Trophoblast cell (in vitro differentiated cells and primary cell): ENCODE data around the gene CCDC106.

Experiments
- DNase-seq, 2 donors: peaks; one replicate each; pipeline ENCODE4 v3.0.0-alpha.2; 2016
- H2AFZ ChIP-seq: 2 replicates; pipeline ENCODE4 v1.6.1; 2013; ENCODE audit warnings: low read length, moderate library complexity, mild to moderate bottlenecking; ENCODE audit not compliant: insufficient read depth, poor library complexity
- H2AK5ac ChIP-seq: 2 replicates; pipeline ENCODE4 v1.6.1; 2013; ENCODE audit warnings: mild to moderate bottlenecking, low read length
- H2BK120ac ChIP-seq: 2 replicates; pipeline ENCODE4 v1.6.1; 2013; ENCODE audit warnings: low read length, mild to moderate bottlenecking, moderate library complexity; ENCODE audit not compliant: insufficient read depth, poor library complexity
- H2BK12ac ChIP-seq: 2 replicates; pipeline ENCODE4 v1.6.1; 2013; ENCODE audit warnings: mild to moderate bottlenecking, low read length, moderate library complexity
- H2BK5ac ChIP-seq: 2 replicates; pipeline ENCODE4 v1.6.1; 2013; ENCODE audit warnings: low read length, low read depth, moderate library complexity, mild to moderate bottlenecking; ENCODE audit not compliant: poor library complexity
- H3K14ac ChIP-seq: 2 replicates; pipeline ENCODE4 v1.6.1; 2013; ENCODE audit warnings: mild to moderate bottlenecking, low read length
- H3K18ac ChIP-seq: 2 replicates; pipeline ENCODE4 v1.6.1; 2013; ENCODE audit warnings: mild to moderate bottlenecking, low read length
- H3K23ac ChIP-seq: 2 replicates; pipeline ENCODE4 v1.6.1; 2013; ENCODE audit warnings: low read length
- H3K27ac ChIP-seq: 2 replicates; pipeline ENCODE4 v1.5.1; 2013; ENCODE audit warnings: low read depth, mild to moderate bottlenecking, inconsistent platforms, low read length, moderate library complexity
- H3K27me3 ChIP-seq: 2 replicates; pipeline ENCODE4 v1.6.1; 2013; ENCODE audit warnings: inconsistent platforms, mild to moderate bottlenecking, low read length, moderate library complexity; ENCODE audit not compliant: insufficient read depth
- H3K36me3 ChIP-seq, 2 experiments: 1 replicate in 1 of 2; 2 replicates in 1 of 2; pipeline ENCODE4 v1.6.1; 2013; ENCODE audit warnings: low read length in 2 of 2, mild to moderate bottlenecking in 2 of 2, moderate library complexity in 1 of 2; ENCODE audit not compliant: insufficient read depth in 2 of 2, control insufficient read depth in 1 of 2
- H3K4ac ChIP-seq: 2 replicates; pipeline ENCODE4 v1.6.1; 2013; ENCODE audit warnings: low read depth, mild to moderate bottlenecking, low read length, moderate library complexity
- H3K4me1 ChIP-seq, 2 experiments: 1 replicate in 1 of 2; 2 replicates in 1 of 2; pipeline ENCODE4 v1.6.1; 2013; ENCODE audit warnings: low read length in 2 of 2, mild to moderate bottlenecking in 2 of 2, moderate library complexity in 1 of 2; ENCODE audit not compliant: insufficient read depth in 2 of 2, control insufficient read depth in 1 of 2
- H3K4me2 ChIP-seq: 2 replicates; pipeline ENCODE4 v1.6.1; 2013; ENCODE audit warnings: inconsistent platforms, mild to moderate bottlenecking, low read length, moderate library complexity
- H3K4me3 ChIP-seq: 2 replicates; pipeline ENCODE4 v1.5.1; 2013; ENCODE audit warnings: mild to moderate bottlenecking, low read depth, low read length, inconsistent platforms
- H3K79me1 ChIP-seq: one replicate; pipeline ENCODE4 v1.6.1; 2013; ENCODE audit warnings: low read length
- H3K79me2 ChIP-seq: 2 replicates; pipeline ENCODE4 v1.6.1; 2013; ENCODE audit warnings: low read length, mild to moderate bottlenecking; ENCODE audit not compliant: control insufficient read depth, insufficient read depth, poor library complexity
- H3K9ac ChIP-seq: 2 replicates; pipeline ENCODE4 v1.6.1; 2013; ENCODE audit warnings: mild to moderate bottlenecking, low read length
- H3K9me3 ChIP-seq: 2 replicates; pipeline ENCODE4 v1.6.1; 2013; ENCODE audit warnings: low read depth, mild to moderate bottlenecking, control low read depth, inconsistent platforms, low read length; ENCODE audit not compliant: insufficient read depth
- H4K12ac ChIP-seq: 2 replicates; pipeline ENCODE4 v1.6.1; 2013; ENCODE audit warnings: low read depth, mild to moderate bottlenecking, low read length, moderate library complexity
- H4K8ac ChIP-seq: 2 replicates; pipeline ENCODE4 v1.6.1; 2013; ENCODE audit warnings: low read depth, mild to moderate bottlenecking, low read length, moderate library complexity
- H4K91ac ChIP-seq: one replicate; pipeline ENCODE4 v1.6.1; 2013; ENCODE audit warnings: low read depth, mild to moderate bottlenecking, low read length, moderate library complexity
- WGBS: extraction: QIAGEN DNeasy Blood & Tissue Kit; methylation state at CpG from one replicate; pipeline ENCODE4 v1.1.7; 2013; ENCODE audit warnings: missing lambda C conversion rate; ENCODE audit not compliant: insufficient read length, insufficient coverage; ENCODE audit errors: extremely low coverage; 5-methylcytosine and 5-hydroxymethylcytosine counted together

Gene CCDC106

GRCh38 chr19:55622242-55622969 lies 25.6 kb upstream of the CCDC106 start:
- H3K79me2 ChIP-seq: peaks cover 5% of the 10 kb centered on the region
- DNase-seq: no peak
- no peak overlapping the region for H3K27ac ChIP-seq
- H4K91ac ChIP-seq: no peak overlapping the region
- no peak overlapping the region for H2BK120ac ChIP-seq
- peaks cover 5% of the 10 kb centered on the region for H3K79me1 ChIP-seq
- H4K12ac ChIP-seq: no peak overlapping the region
- no peak overlapping the region for H2BK5ac ChIP-seq
- H3K4me3 ChIP-seq: no peak overlapping the region
- no peak overlapping the region for H3K14ac ChIP-seq
- no peak overlapping the region for H4K8ac ChIP-seq
- H3K23ac ChIP-seq: no peak overlapping the region
- peaks cover 7% of the 10 kb centered on the region for H3K9me3 ChIP-seq
- no peak overlapping the region for H2AFZ ChIP-seq
- H3K9ac ChIP-seq: no peak overlapping the region
- H3K4me2 ChIP-seq: no peak overlapping the region
- WGBS: no CpG with 5 or more reads among the region's 40 CpGs
- H3K27me3 ChIP-seq: no peaks in the 10 kb centered on the region
- no peak overlapping the region for H2AK5ac ChIP-seq
- peaks cover 12 to 19% of the 10 kb centered on the region in 2 experiments for H3K36me3 ChIP-seq
- H3K4ac ChIP-seq: no peak overlapping the region
- no peak overlapping the region for H3K18ac ChIP-seq
- H3K4me1 ChIP-seq: peaks cover 3% of the 10 kb centered on the region in 2 experiments
- H2BK12ac ChIP-seq: no peak overlapping the region

DNA sequence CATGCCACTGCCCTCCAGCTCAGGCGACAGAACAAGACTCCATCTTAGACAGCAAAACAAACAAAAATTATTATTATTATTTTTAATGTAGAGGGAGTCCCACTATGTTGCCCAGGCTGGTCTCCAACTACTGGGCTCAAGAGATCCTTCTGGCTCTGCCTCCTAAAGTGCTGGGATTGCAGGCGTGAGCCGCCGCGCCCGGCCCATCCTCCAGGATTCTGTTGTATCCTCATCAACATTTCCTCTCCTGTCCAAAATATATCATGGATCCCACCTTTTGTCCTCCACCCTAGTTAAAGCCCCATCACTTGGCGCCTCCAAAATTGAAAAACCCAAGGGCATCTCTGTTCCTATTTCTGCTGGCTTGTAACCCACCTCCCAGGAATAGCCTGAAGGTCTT lies 24.9 kb upstream of the CCDC106 start:
- Histone ChIP-seq H3K4me1 (peaks cover 3% of the 10 kb centered on the region in 2 experiments), H3K79me2 (peaks cover 5% of the 10 kb centered on the region), H4K12ac (no peak overlapping the region), H3K14ac (no peak overlapping the region), H4K8ac (no peak overlapping the region), H3K27ac (no peak overlapping the region), H2AK5ac (no peak overlapping the region), H2AFZ (no peak overlapping the region), H3K9me3 (peaks cover 7% of the 10 kb centered on the region), H2BK12ac (no peak overlapping the region), H3K79me1 (peaks cover 5% of the 10 kb centered on the region), H3K36me3 (peaks cover 10 to 15% of the 10 kb centered on the region in 2 experiments), H2BK5ac (no peak overlapping the region), H3K18ac (no peak overlapping the region), H3K23ac (no peak overlapping the region), H2BK120ac (no peak overlapping the region), H3K27me3 (no peaks in the 10 kb centered on the region), H3K4ac (no peak overlapping the region), H3K4me3 (no peak overlapping the region), H4K91ac (no peak overlapping the region), H3K9ac (no peak overlapping the region), H3K4me2 (no peak overlapping the region)
- WGBS: no CpG with 5 or more reads among the region's 7 CpGs
- no peak for DNase-seq

DNA sequence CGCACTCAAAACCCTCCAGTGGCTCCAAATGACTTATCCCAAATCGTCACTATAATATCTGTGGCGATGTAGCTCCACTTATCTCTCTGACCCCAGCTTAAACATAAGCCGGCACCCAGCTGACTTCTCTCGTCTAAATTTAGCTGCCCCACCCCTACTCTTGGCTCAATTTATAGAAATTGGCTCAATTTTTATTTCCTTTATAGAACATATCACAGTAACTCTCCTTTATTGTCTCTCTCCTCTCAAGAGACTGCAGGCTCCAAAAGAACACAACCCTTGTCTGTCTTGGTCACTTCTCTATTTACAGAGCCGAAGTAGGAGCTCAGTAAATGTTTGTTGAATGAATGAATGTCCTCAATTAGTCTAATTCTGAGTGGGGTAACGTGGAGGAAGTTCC lies 24.5 kb upstream of the CCDC106 start:
- H2AFZ ChIP-seq: no peak overlapping the region
- H3K18ac ChIP-seq: no peak overlapping the region
- peaks cover 7% of the 10 kb centered on the region for H3K9me3 ChIP-seq
- no peaks in the 10 kb centered on the region for H3K27me3 ChIP-seq
- H3K4me2 ChIP-seq: peak overlapping the region; percentile 38
- H3K4me1 ChIP-seq: peaks cover 3% of the 10 kb centered on the region in 2 experiments
- no peak overlapping the region for H3K27ac ChIP-seq
- H3K79me2 ChIP-seq: peaks cover 5% of the 10 kb centered on the region
- no peak overlapping the region for H3K14ac ChIP-seq
- no peak overlapping the region for H4K91ac ChIP-seq
- H3K9ac ChIP-seq: no peak overlapping the region
- H2BK12ac ChIP-seq: no peak overlapping the region
- H2AK5ac ChIP-seq: no peak overlapping the region
- no peak overlapping the region for H2BK120ac ChIP-seq
- no peak overlapping the region for H2BK5ac ChIP-seq
- no peak for DNase-seq
- no peak overlapping the region for H4K12ac ChIP-seq
- H3K23ac ChIP-seq: no peak overlapping the region
- H3K4ac ChIP-seq: no peak overlapping the region
- peaks cover 5% of the 10 kb centered on the region for H3K79me1 ChIP-seq
- H3K36me3 ChIP-seq: peaks cover 10 to 15% of the 10 kb centered on the region in 2 experiments
- H4K8ac ChIP-seq: no peak overlapping the region
- no peak overlapping the region for H3K4me3 ChIP-seq
- WGBS: no CpG with 5 or more reads among the region's 7 CpGs

GRCh38 chr19:55624109-55625003 lies 23.7 kb upstream of the CCDC106 start, which contains the start of gene ZNF784:
TSS of gene ZNF784 (minus strand) at chr19:55624566. CDS start at chr19:55624561, 5 bp downstream.
- Histone ChIP-seq H3K9me3 (peaks cover 7% of the 10 kb centered on the region), H3K4me2 (peak within 1 kb of the TSS; percentile 91), H4K12ac (peak within 1 kb of the TSS; percentile 88), H2AK5ac (no peak within 1 kb of the TSS), H3K27me3 (no peaks in the 10 kb centered on the region), H4K91ac (peak within 1 kb of the TSS; percentile 90), H3K23ac (no peak within 1 kb of the TSS), H3K14ac (peak within 1 kb of the TSS; percentile 69), H3K79me1 (peaks cover 5% of the 10 kb centered on the region), H2BK12ac (no peak within 1 kb of the TSS), H3K9ac (peak within 1 kb of the TSS; percentile 87), H3K4me3 (peak within 1 kb of the TSS; percentile 91), H4K8ac (peak within 1 kb of the TSS; percentile 90), H3K4me1 (peaks cover 3% of the 10 kb centered on the region in 2 experiments), H3K18ac (peak within 1 kb of the TSS; percentile 79), H3K27ac (peak within 1 kb of the TSS; percentile 92), H2AFZ (peak within 1 kb of the TSS; percentile 88), H2BK5ac (peak within 1 kb of the TSS; percentile 89), H3K36me3 (peaks cover 10 to 15% of the 10 kb centered on the region in 2 experiments), H2BK120ac (peak within 1 kb of the TSS; percentile 71), H3K4ac (peak within 1 kb of the TSS; percentile 37), H3K79me2 (peaks cover 5% of the 10 kb centered on the region)
- DNase-seq: peak; percentile 93 to 98
- whole genome bisulfite sequencing: no CpG with 5 or more reads among the region's 56 CpGs
